GM12878 (cell line): ENCODE measurements around the gene NGRN. TPM values are rescaled to one million over a fixed set of nuclear protein-coding genes. Genes with fewer than 3 reads are reported as not detected.

ENCODE experiments used
- polyA plus RNA-seq, 11 experiments: library from polyadenylated mRNA; depleted of rRNA in 4 of 11; unstranded in 6 of 11; stranded (reverse) in 5 of 11; fragments of >200 nt; fragmentation: Nextera tagmentation in 4 of 11; fragmentation: Illumina TruSeq in 1 of 11; extraction: Ambion mirVana in 4 of 11; extraction: Trizol in 1 of 11; gene quantifications; 1 replicate in 1 of 11; 2 replicates in 10 of 11; pipeline versions ENCODE4 v1.2.1 to v1.2.3, GENCODE V29; 2011 to 2016; ENCODE audit warnings: inconsistent platforms in 2 of 11, missing spikeins in 2 of 11, low read depth in 1 of 11
- small RNA-seq: library from RNA; depleted of rRNA; stranded (forward); fragments of <200 nt; gene quantifications from one replicate; pipeline ENCODE3, GENCODE V24; 2014
- total RNA-seq, 4 experiments: library from RNA; depleted of rRNA in 3 of 4; stranded (reverse); fragments of >200 nt in 3 of 4; fragmentation: Illumina TruSeq in 1 of 4; extraction: Trizol in 1 of 4; gene quantifications; 2 replicates each; pipeline versions ENCODE4 v1.2.1 to v1.2.3, GENCODE V29; 2013 to 2021

The NGRN gene
- total and polyA plus RNA-seq, 10 of the 15 experiments (the other 5 are each of a cell fraction or from before 2014, with no cell fraction given) = 5.8 to 31.3 (median 23.2) TPM

Small RNA genes lying within 50 kb of the gene (small RNA-seq; reads per million reads assigned to genes)
- gene AC091167.3 (not detected), gene RN7SL736P (not detected)

Other genes with a start within 250 kb of the NGRN start
- gene IDH2, start 163.2 kb upstream of the NGRN start, total RNA-seq (2014; rRNA removed) = 272 and 292 TPM in 2 replicates
- gene IDH2, start 163.2 kb upstream of the NGRN start, total RNA-seq (2014; rRNA removed; fragmentation: Illumina TruSeq; extraction: Trizol) = 164 and 165 TPM in 2 replicates
- 271 and 294 TPM in 2 replicates for gene IDH2, start 163.2 kb upstream of the NGRN start, total RNA-seq (2021)
- 130 and 247 TPM in 2 replicates for gene IDH2, start 163.2 kb upstream of the NGRN start, polyA plus RNA-seq (2011; rRNA removed)
- gene IDH2, start 163.2 kb upstream of the NGRN start, polyA plus RNA-seq (2014; fragmentation: Illumina TruSeq; extraction: Trizol) = 143 and 238 TPM in 2 replicates
- gene IDH2, start 163.2 kb upstream of the NGRN start, polyA plus RNA-seq (2014; fragmentation: Nextera tagmentation; extraction: Ambion mirVana) = 10 to 100 TPM in 1 of 2 experiments, 1 to 10 TPM in 1; 2.3 to 15.4 TPM
- gene IDH2, start 163.2 kb upstream of the NGRN start, polyA plus RNA-seq (2014; rRNA removed) = 225 and 254 TPM in 2 replicates
- gene IDH2, start 163.2 kb upstream of the NGRN start, polyA plus RNA-seq (2016; fragmentation: Nextera tagmentation; extraction: Ambion mirVana) = 100 to 1,000 TPM; 318 to 358 TPM
- gene SEMA4B, start 64.3 kb upstream of the NGRN start, total RNA-seq (2014; rRNA removed) = 10.4 and 13.4 TPM in 2 replicates
- gene SEMA4B, start 64.3 kb upstream of the NGRN start, total RNA-seq (2014; rRNA removed; fragmentation: Illumina TruSeq; extraction: Trizol) = 7.7 and 8.8 TPM in 2 replicates
- 23.5 and 26.0 TPM in 2 replicates for gene SEMA4B, start 64.3 kb upstream of the NGRN start, total RNA-seq (2021)
- gene SEMA4B, start 64.3 kb upstream of the NGRN start, polyA plus RNA-seq (2011; rRNA removed) = 3.9 and 8.7 TPM in 2 replicates
- gene SEMA4B, start 64.3 kb upstream of the NGRN start, polyA plus RNA-seq (2014; fragmentation: Illumina TruSeq; extraction: Trizol) = 3.7 and 8.1 TPM in 2 replicates
- 1 to 10 TPM in 1 of 2 experiments, under 1 TPM in 1; 0.87 to 1.4 TPM for gene SEMA4B, start 64.3 kb upstream of the NGRN start, polyA plus RNA-seq (2014; fragmentation: Nextera tagmentation; extraction: Ambion mirVana)
- 16.3 and 18.1 TPM in 2 replicates for gene SEMA4B, start 64.3 kb upstream of the NGRN start, polyA plus RNA-seq (2014; rRNA removed)
- 10 to 100 TPM in 1 of 2 experiments, 1 to 10 TPM in 1; 10.0 to 10.8 TPM for gene SEMA4B, start 64.3 kb upstream of the NGRN start, polyA plus RNA-seq (2016; fragmentation: Nextera tagmentation; extraction: Ambion mirVana)
- 67.1 and 73.8 TPM in 2 replicates for gene CIB1, start 31.7 kb upstream of the NGRN start, total RNA-seq (2014; rRNA removed)
- gene CIB1, start 31.7 kb upstream of the NGRN start, total RNA-seq (2014; rRNA removed; fragmentation: Illumina TruSeq; extraction: Trizol) = 51.4 and 53.0 TPM in 2 replicates
- gene CIB1, start 31.7 kb upstream of the NGRN start, total RNA-seq (2021) = 80.8 and 88.8 TPM in 2 replicates
- 78.5 and 155 TPM in 2 replicates for gene CIB1, start 31.7 kb upstream of the NGRN start, polyA plus RNA-seq (2011; rRNA removed)
- gene CIB1, start 31.7 kb upstream of the NGRN start, polyA plus RNA-seq (2014; fragmentation: Illumina TruSeq; extraction: Trizol) = 42.7 and 83.0 TPM in 2 replicates
- gene CIB1, start 31.7 kb upstream of the NGRN start, polyA plus RNA-seq (2014; fragmentation: Nextera tagmentation; extraction: Ambion mirVana) = 10 to 100 TPM; 10.8 to 42.5 TPM
- 141 and 142 TPM in 2 replicates for gene CIB1, start 31.7 kb upstream of the NGRN start, polyA plus RNA-seq (2014; rRNA removed)
- 100 to 1,000 TPM; 128 to 134 TPM for gene CIB1, start 31.7 kb upstream of the NGRN start, polyA plus RNA-seq (2016; fragmentation: Nextera tagmentation; extraction: Ambion mirVana)
- 5.2 and 5.6 TPM in 2 replicates for gene GDPGP1, start 31.5 kb upstream of the NGRN start, total RNA-seq (2014; rRNA removed)
- gene GDPGP1, start 31.5 kb upstream of the NGRN start, total RNA-seq (2014; rRNA removed; fragmentation: Illumina TruSeq; extraction: Trizol) = 2.7 and 3.5 TPM in 2 replicates
- gene GDPGP1, start 31.5 kb upstream of the NGRN start, total RNA-seq (2021) = 7.8 and 8.9 TPM in 2 replicates
- gene GDPGP1, start 31.5 kb upstream of the NGRN start, polyA plus RNA-seq (2011; rRNA removed) = 1.5 and 3.2 TPM in 2 replicates
- 0.90 and 2.2 TPM in 2 replicates for gene GDPGP1, start 31.5 kb upstream of the NGRN start, polyA plus RNA-seq (2014; fragmentation: Illumina TruSeq; extraction: Trizol)
- under 1 TPM; 0.68 to 0.85 TPM for gene GDPGP1, start 31.5 kb upstream of the NGRN start, polyA plus RNA-seq (2014; fragmentation: Nextera tagmentation; extraction: Ambion mirVana)
- gene GDPGP1, start 31.5 kb upstream of the NGRN start, polyA plus RNA-seq (2014; rRNA removed) = 4.3 TPM in 2 replicates
- gene GDPGP1, start 31.5 kb upstream of the NGRN start, polyA plus RNA-seq (2016; fragmentation: Nextera tagmentation; extraction: Ambion mirVana) = 1 to 10 TPM; 2.1 to 3.8 TPM
- gene TTLL13, start 16.1 kb upstream of the NGRN start, total RNA-seq (2014; rRNA removed) = 0.05 and 0.11 TPM in 2 replicates
- 0.09 TPM in 1 of 2 replicates, not detected in the other for gene TTLL13, start 16.1 kb upstream of the NGRN start, total RNA-seq (2014; rRNA removed; fragmentation: Illumina TruSeq; extraction: Trizol)
- 0.13 and 0.19 TPM in 2 replicates for gene TTLL13, start 16.1 kb upstream of the NGRN start, total RNA-seq (2021)
- gene TTLL13, start 16.1 kb upstream of the NGRN start, polyA plus RNA-seq (2011; rRNA removed) = 0.26 and 0.27 TPM in 2 replicates
- 0.13 and 0.22 TPM in 2 replicates for gene TTLL13, start 16.1 kb upstream of the NGRN start, polyA plus RNA-seq (2014; fragmentation: Illumina TruSeq; extraction: Trizol)
- gene TTLL13, start 16.1 kb upstream of the NGRN start, polyA plus RNA-seq (2014; fragmentation: Nextera tagmentation; extraction: Ambion mirVana) = under 1 TPM in 1 of 2 experiments, not detected in 1; 0.03 TPM
- gene TTLL13, start 16.1 kb upstream of the NGRN start, polyA plus RNA-seq (2014; rRNA removed) = 0.17 and 0.22 TPM in 2 replicates
- gene TTLL13, start 16.1 kb upstream of the NGRN start, polyA plus RNA-seq (2016; fragmentation: Nextera tagmentation; extraction: Ambion mirVana) = under 1 TPM; 0.09 to 0.32 TPM
- gene ZNF774, start 86.6 kb downstream of the NGRN start, total RNA-seq (2014; rRNA removed) = 1.5 and 1.7 TPM in 2 replicates
- gene ZNF774, start 86.6 kb downstream of the NGRN start, total RNA-seq (2014; rRNA removed; fragmentation: Illumina TruSeq; extraction: Trizol) = 1.7 and 2.3 TPM in 2 replicates
- gene ZNF774, start 86.6 kb downstream of the NGRN start, total RNA-seq (2021) = 1.7 TPM in 2 replicates
- 0.87 and 0.98 TPM in 2 replicates for gene ZNF774, start 86.6 kb downstream of the NGRN start, polyA plus RNA-seq (2011; rRNA removed)
- gene ZNF774, start 86.6 kb downstream of the NGRN start, polyA plus RNA-seq (2014; fragmentation: Illumina TruSeq; extraction: Trizol) = 2.0 and 2.4 TPM in 2 replicates
- under 1 TPM; 0.35 to 0.40 TPM for gene ZNF774, start 86.6 kb downstream of the NGRN start, polyA plus RNA-seq (2014; fragmentation: Nextera tagmentation; extraction: Ambion mirVana)
- gene ZNF774, start 86.6 kb downstream of the NGRN start, polyA plus RNA-seq (2014; rRNA removed) = 2.2 and 2.5 TPM in 2 replicates
- gene ZNF774, start 86.6 kb downstream of the NGRN start, polyA plus RNA-seq (2016; fragmentation: Nextera tagmentation; extraction: Ambion mirVana) = 1 to 10 TPM in 1 of 2 experiments, under 1 TPM in 1; 0.54 to 1.8 TPM
- gene IQGAP1, start 122.6 kb downstream of the NGRN start, total RNA-seq (2014; rRNA removed) = 124 and 140 TPM in 2 replicates
- gene IQGAP1, start 122.6 kb downstream of the NGRN start, total RNA-seq (2014; rRNA removed; fragmentation: Illumina TruSeq; extraction: Trizol) = 222 and 234 TPM in 2 replicates
- gene IQGAP1, start 122.6 kb downstream of the NGRN start, total RNA-seq (2021) = 118 and 122 TPM in 2 replicates
- gene IQGAP1, start 122.6 kb downstream of the NGRN start, polyA plus RNA-seq (2011; rRNA removed) = 110 and 149 TPM in 2 replicates
- gene IQGAP1, start 122.6 kb downstream of the NGRN start, polyA plus RNA-seq (2014; fragmentation: Illumina TruSeq; extraction: Trizol) = 250 and 338 TPM in 2 replicates
- 10 to 100 TPM; 65.2 to 66.6 TPM for gene IQGAP1, start 122.6 kb downstream of the NGRN start, polyA plus RNA-seq (2014; fragmentation: Nextera tagmentation; extraction: Ambion mirVana)
- gene IQGAP1, start 122.6 kb downstream of the NGRN start, polyA plus RNA-seq (2014; rRNA removed) = 96.6 and 115 TPM in 2 replicates
- 100 to 1,000 TPM in 1 of 2 experiments, 10 to 100 TPM in 1; 99.6 to 103 TPM for gene IQGAP1, start 122.6 kb downstream of the NGRN start, polyA plus RNA-seq (2016; fragmentation: Nextera tagmentation; extraction: Ambion mirVana)